GM23338 (cell line): Measurements from ENCODE around the gene PANK1. TPM values are rescaled to one million over a fixed set of nuclear protein-coding genes. Genes with fewer than 3 reads are reported as not detected.

ENCODE experiments used
- ATAC-seq: fragments of 200-7000 bp; cut with Tn5 transposase; 3 replicates; pipeline ENCODE4 v1.9.1; 2020
- DNase-seq: peaks from one replicate; pipeline ENCODE4 v3.0.0-alpha.2; 2015; ENCODE audit warnings: low spot score
- H2AFZ ChIP-seq: fragments of 200-600 bp; sonication (generic); 2 replicates; pipeline ENCODE4 v1.8.0; 2016; ENCODE audit warnings: antibody characterized with exemption, mild to moderate bottlenecking, moderate library complexity
- H3F3A ChIP-seq: fragments of 200-600 bp; sonication (generic); replicated peaks from 2 replicates; pipeline ENCODE4 v1.8.0; 2017; ENCODE audit warnings: antibody characterized with exemption, mixed run types, low read depth
- H3K27ac ChIP-seq: fragments of 200-600 bp; sonication (generic); 2 replicates; pipeline ENCODE4 v1.6.1; 2016; ENCODE audit warnings: low read depth
- H3K27me3 ChIP-seq: fragments of 200-600 bp; sonication (generic); 2 replicates; pipeline ENCODE4 v1.8.0; 2016; ENCODE audit warnings: mild to moderate bottlenecking, mixed run types, moderate library complexity; ENCODE audit not compliant: insufficient read depth
- H3K36me3 ChIP-seq: fragments of 200-600 bp; sonication (generic); 2 replicates; pipeline ENCODE4 v1.8.0; 2016; ENCODE audit warnings: mild to moderate bottlenecking; ENCODE audit not compliant: insufficient read depth
- H3K4me1 ChIP-seq: fragments of 200-600 bp; sonication (generic); 2 replicates; pipeline ENCODE4 v1.8.0; 2016; ENCODE audit warnings: mild to moderate bottlenecking, moderate library complexity; ENCODE audit not compliant: insufficient read depth
- H3K4me2 ChIP-seq: fragments of 200-600 bp; sonication (generic); 2 replicates; pipeline ENCODE4 v1.7.1; 2017; ENCODE audit warnings: mixed run types
- H3K4me3 ChIP-seq: fragments of 200-600 bp; sonication (generic); 2 replicates; pipeline ENCODE4 v1.6.1; 2016; ENCODE audit warnings: mixed run types
- H3K79me2 ChIP-seq: fragments of 200-600 bp; sonication (generic); replicated peaks from 2 replicates; pipeline ENCODE4 v1.8.0; 2017; ENCODE audit warnings: mild to moderate bottlenecking; ENCODE audit not compliant: insufficient read depth
- H3K9me2 ChIP-seq: fragments of 200-600 bp; sonication (generic); 2 replicates; pipeline ENCODE4 v1.8.0; 2017; ENCODE audit not compliant: insufficient read depth
- H4K20me1 ChIP-seq: fragments of 200-600 bp; sonication (generic); replicated peaks from 2 replicates; pipeline ENCODE4 v1.8.0; 2017; ENCODE audit warnings: mild to moderate bottlenecking; ENCODE audit not compliant: insufficient read depth
- H3K27ac Mint-ChIP-seq: 2 replicates; pipeline ENCODE4 v1.8.0; 2020; ENCODE audit warnings: inconsistent platforms, mild to moderate bottlenecking, moderate library complexity, mixed read lengths
- H3K27me3 Mint-ChIP-seq: 3 replicates; pipeline ENCODE4 v1.8.0; 2022; ENCODE audit warnings: low read depth, mild to moderate bottlenecking, moderate library complexity, mixed read lengths, inconsistent platforms; ENCODE audit not compliant: insufficient read depth, poor library complexity
- H3K36me3 Mint-ChIP-seq: 3 replicates; pipeline ENCODE4 v1.8.0; 2021; ENCODE audit warnings: low read depth, mild to moderate bottlenecking, inconsistent platforms, moderate library complexity, mixed read lengths
- H3K4me1 Mint-ChIP-seq: 3 replicates; pipeline ENCODE4 v1.8.0; 2020; ENCODE audit warnings: mild to moderate bottlenecking, inconsistent platforms, mixed read lengths
- H3K4me3 Mint-ChIP-seq: 3 replicates; pipeline ENCODE4 v1.8.0; 2021; ENCODE audit warnings: moderate library complexity, mild to moderate bottlenecking, inconsistent platforms, mixed read lengths
- H3K9me3 Mint-ChIP-seq: 3 replicates; pipeline ENCODE4 v1.8.0; 2020; ENCODE audit warnings: moderate library complexity, mild to moderate bottlenecking, inconsistent platforms, mixed read lengths
- CREB1 ChIP-seq: fragments of 250-450 bp; sonication (Bioruptor Pico); IDR thresholded peaks from 2 replicates; pipeline ENCODE4 v1.5.0; 2020; ENCODE audit warnings: low read depth, mild to moderate bottlenecking, moderate library complexity
- CTCF ChIP-seq, 2 experiments: fragments of 200-600 bp in 1 of 2; sonication (generic) in 1 of 2; conservative IDR thresholded peaks; 2 replicates each; pipeline versions ENCODE4 v1.5.1 to v1.6.1; 2016 to 2017; ENCODE audit warnings: antibody characterized with exemption in 2 of 2, low read depth in 2 of 2, mild to moderate bottlenecking in 2 of 2, moderate library complexity in 1 of 2
- ETS1 ChIP-seq: IDR thresholded peaks from 2 replicates; pipeline ENCODE4 v1.6.1; 2016; ENCODE audit warnings: antibody characterized with exemption
- EZH2phosphoT487 ChIP-seq: fragments of 200-600 bp; sonication (generic); IDR thresholded peaks from one replicate; pipeline ENCODE4 v1.8.1; 2018; ENCODE audit warnings: antibody characterized with exemption; ENCODE audit not compliant: unreplicated experiment
- JUNB ChIP-seq: IDR thresholded peaks from one replicate; pipeline ENCODE4 v1.6.1; 2016; ENCODE audit warnings: antibody characterized with exemption; ENCODE audit not compliant: unreplicated experiment
- NANOG ChIP-seq: IDR thresholded peaks from 2 replicates; pipeline ENCODE4 v1.6.1; 2016; ENCODE audit warnings: antibody characterized with exemption, borderline replicate concordance
- POLR2AphosphoS5 ChIP-seq: IDR thresholded peaks from 2 replicates; pipeline ENCODE4 v1.6.1; 2016; ENCODE audit warnings: antibody characterized with exemption, low read depth
- REST ChIP-seq: IDR thresholded peaks from one replicate; pipeline ENCODE4 v1.6.1; 2018; ENCODE audit warnings: antibody characterized with exemption; ENCODE audit not compliant: unreplicated experiment
- ZNF114 ChIP-seq: fragments of 250-450 bp; sonication (Bioruptor Pico); IDR thresholded peaks from 2 replicates; pipeline ENCODE4 v1.5.0; 2020; ENCODE audit warnings: mild to moderate bottlenecking, moderate library complexity
- ZNF331 ChIP-seq: fragments of 250-450 bp; sonication (Bioruptor Pico); IDR thresholded peaks from 2 replicates; pipeline ENCODE4 v1.5.0; 2020; ENCODE audit warnings: low read depth, mild to moderate bottlenecking, moderate library complexity
- polyA plus RNA-seq: library from polyadenylated mRNA; unstranded; fragments of >200 nt; fragmentation: Nextera tagmentation; extraction: Ambion mirVana; gene quantifications from 2 replicates; pipeline ENCODE4 v1.2.1, GENCODE V29; 2016
- total RNA-seq: library from RNA; depleted of rRNA; stranded (reverse); fragments of >200 nt; shearing (Covaris generic); gene quantifications from 2 replicates; pipeline ENCODE4 v1.2.3, GENCODE V29; 2014

Gene PANK1
- total and polyA plus RNA-seq, 2 experiments from 2014 or later = 15.2 to 44.7 TPM

- TF ChIP-seq POLR2AphosphoS5 = no peak
- no peak for TF ChIP-seq CTCF (conservative IDR thresholded peaks at IDR 0.05; ENCODE audit: low read depth in 2 of 2)
- TF ChIP-seq EZH2phosphoT487 = no peak
- TF ChIP-seq JUNB = no peak
- no peak for TF ChIP-seq NANOG
- no peak for TF ChIP-seq ZNF331
- TF ChIP-seq ZNF114 (CRISPR knock-in tag) = no peak
- TF ChIP-seq ETS1 = no peak
- TF ChIP-seq REST = no peak
These were observed 90.6 kb downstream of the PANK1 start (continued) for GRCh38 chr10:89554433-89554832.

- H3K27ac ChIP-seq = no peak overlapping the region
- H3K27me3 ChIP-seq = no peaks in the 10 kb centered on the region
- Mint-ChIP-seq H3K36me3 (no peaks in the 10 kb centered on the region; the same call in 2 of the 3 replicates), H3K27ac (no peak overlapping the region), H3K4me3 (no peak overlapping the region), H3K4me1 (peaks cover under 1% of the 10 kb centered on the region; the same call in 2 of the 3 replicates), H3K9me3 (no peaks in the 10 kb centered on the region), H3K27me3 (peaks cover 7% of the 10 kb centered on the region)
- no peaks in the 10 kb centered on the region for H3K79me2 ChIP-seq
- ATAC-seq (no peak), DNase-seq (no peak)
- H3K36me3 ChIP-seq = no peaks in the 10 kb centered on the region
- no peak overlapping the region for H2AFZ ChIP-seq
- no peaks in the 10 kb centered on the region for H4K20me1 ChIP-seq
- no peaks in the 10 kb centered on the region for H3F3A ChIP-seq
- no peak overlapping the region for H3K4me2 ChIP-seq
- H3K4me1 ChIP-seq = no peaks in the 10 kb centered on the region
- H3K4me3 ChIP-seq = no peak overlapping the region
- 0 out of 2 replicates have a peak, but pooled peaks cover 4% of the 10 kb centered on the region for H3K9me2 ChIP-seq
- no peak for TF ChIP-seq ZNF331
- TF ChIP-seq REST = no peak
- no peak for TF ChIP-seq JUNB
- no peak for TF ChIP-seq NANOG
- no peak for TF ChIP-seq CREB1 (CRISPR knock-in tag)
- no peak for TF ChIP-seq POLR2AphosphoS5
- no peak for TF ChIP-seq ETS1
These were observed 91.8 kb downstream of the PANK1 start for GRCh38 chr10:89553064-89553734.
